Hepatocyte (in vitro differentiated cells): ENCODE data around the gene NFKB2. TPM values are rescaled to one million over a fixed set of nuclear protein-coding genes. Genes with fewer than 3 reads are reported as not detected.

Source experiments
- DNase-seq: peaks from one replicate; pipeline ENCODE4 v3.0.0-alpha.2; 2016; ENCODE audit warnings: low spot score
- H2AFZ ChIP-seq: fragments of 200-600 bp; sonication (generic); 2 replicates; pipeline ENCODE4 v1.6.0; 2016; ENCODE audit warnings: antibody characterized with exemption, mild to moderate bottlenecking
- H3K27ac ChIP-seq: fragments of 200-600 bp; sonication (generic); 2 replicates; pipeline ENCODE4 v1.5.1; 2016; ENCODE audit warnings: mild to moderate bottlenecking
- H3K27me3 ChIP-seq: fragments of 200-600 bp; sonication (generic); 2 replicates; pipeline ENCODE4 v1.6.1; 2016
- H3K36me3 ChIP-seq: fragments of 200-600 bp; sonication (generic); replicated peaks from 2 replicates; pipeline ENCODE4 v1.5.1; 2016; ENCODE audit warnings: low read depth; ENCODE audit not compliant: insufficient read depth
- H3K4me1 ChIP-seq: fragments of 200-600 bp; sonication (generic); 2 replicates; pipeline ENCODE4 v1.5.1; 2016; ENCODE audit warnings: mild to moderate bottlenecking, moderate library complexity; ENCODE audit not compliant: insufficient read depth
- H3K4me2 ChIP-seq: fragments of 200-600 bp; sonication (generic); 2 replicates; pipeline ENCODE4 v1.6.0; 2016
- H3K4me3 ChIP-seq: fragments of 200-600 bp; sonication (generic); 2 replicates; pipeline ENCODE4 v1.5.1; 2016; ENCODE audit warnings: mild to moderate bottlenecking
- H3K79me2 ChIP-seq: fragments of 200-600 bp; sonication (generic); 2 replicates; pipeline ENCODE4 v1.6.0; 2017; ENCODE audit warnings: mild to moderate bottlenecking
- H3K9me2 ChIP-seq: fragments of 200-600 bp; sonication (generic); replicated peaks from 2 replicates; pipeline ENCODE4 v1.6.0; 2017; ENCODE audit warnings: mild to moderate bottlenecking; ENCODE audit not compliant: insufficient read depth
- H3K9me3 ChIP-seq: fragments of 200-600 bp; sonication (generic); 2 replicates; pipeline ENCODE4 v1.5.1; 2016; ENCODE audit warnings: low read depth, mild to moderate bottlenecking
- H4K20me1 ChIP-seq: fragments of 200-600 bp; sonication (generic); 2 replicates; pipeline ENCODE4 v1.6.0; 2016; ENCODE audit warnings: mild to moderate bottlenecking; ENCODE audit not compliant: insufficient read depth, poor library complexity, severe bottlenecking
- EZH2 ChIP-seq: fragments of 200-600 bp; sonication (generic); IDR thresholded peaks from 2 replicates; pipeline ENCODE4 v1.6.1; 2016; ENCODE audit warnings: antibody characterized with exemption, mild to moderate bottlenecking, borderline replicate concordance
- EZH2phosphoT487 ChIP-seq: fragments of 200-600 bp; sonication (generic); IDR thresholded peaks from one replicate; pipeline ENCODE4 v1.6.1; 2018; ENCODE audit warnings: antibody characterized with exemption, mild to moderate bottlenecking, low read depth, moderate library complexity; ENCODE audit not compliant: unreplicated experiment, severe bottlenecking
- WGBS: methylation state at CpG from one replicate; pipeline ENCODE4 v1.1.6; 2016; ENCODE audit warnings: low lambda C conversion rate; ENCODE audit errors: missing lambda C conversion rate; 5-methylcytosine and 5-hydroxymethylcytosine counted together
- polyA plus RNA-seq: library from polyadenylated mRNA; unstranded; fragments of >200 nt; fragmentation: Nextera tagmentation; extraction: Ambion mirVana; gene quantifications from 2 replicates; pipeline ENCODE4 v1.2.1, GENCODE V29; 2016
- total RNA-seq: library from RNA; depleted of rRNA; stranded (reverse); fragments of >200 nt; gene quantifications from 2 replicates; pipeline ENCODE4 v1.2.3, GENCODE V29; 2014
- TF ChIP-seq, protein P1 (sequence below): fragments of 200-600 bp; sonication (generic); IDR thresholded peaks from 2 replicates; pipeline ENCODE4 v1.5.1; 2016; ENCODE audit warnings: antibody characterized with exemption, mild to moderate bottlenecking; ENCODE audit not compliant: poor library complexity

The NFKB2 gene
- total and polyA plus RNA-seq, 2 experiments from 2014 or later, result 23.2 to 27.4 TPM

DNA sequence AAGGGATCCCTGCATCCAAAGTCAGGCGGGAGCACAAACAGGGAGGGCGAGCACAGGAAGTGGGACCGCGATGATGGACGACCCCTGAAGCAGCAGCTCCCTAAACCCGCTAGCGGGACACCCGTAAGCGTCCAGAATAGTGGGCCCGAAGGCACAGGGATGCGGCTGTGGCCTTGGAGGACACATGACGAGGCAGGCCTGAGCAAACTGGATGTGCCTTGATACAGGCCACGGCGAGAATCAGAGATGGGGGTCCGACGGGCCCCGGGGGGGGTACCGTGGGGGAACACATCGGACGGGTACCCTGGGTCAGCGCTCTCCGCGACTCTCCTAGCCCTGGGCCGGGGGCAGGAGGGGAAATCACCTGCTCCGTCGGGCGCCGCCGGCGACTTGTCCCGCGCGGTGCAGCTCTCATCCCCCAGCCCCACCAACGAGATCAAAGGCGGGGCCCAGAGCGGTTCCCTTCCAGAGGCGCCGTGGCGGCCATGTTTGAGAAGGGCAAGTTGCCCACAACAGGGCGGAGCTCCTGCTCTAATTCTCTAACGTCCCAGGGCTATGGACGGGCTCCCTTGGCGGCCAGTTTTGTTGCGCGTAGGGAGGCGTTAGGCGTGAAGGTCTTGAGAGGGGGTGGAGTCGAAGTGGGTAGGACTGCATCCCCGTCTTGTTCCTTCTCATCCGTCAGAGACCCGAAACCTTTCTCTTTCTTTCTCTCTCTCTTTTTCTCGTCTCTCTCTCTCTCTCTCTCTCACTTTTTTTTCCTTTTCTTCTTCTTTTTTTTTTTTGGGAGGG, 36.9 kb downstream of the NFKB2 start, which contains the start of gene CUEDC2:
Gene CUEDC2 (minus strand): TSS at position 413 of the 789 bp plus-strand sequence. CDS start 7,386 bp downstream, outside the sequence.
- H2AFZ ChIP-seq, result peak within 1 kb of the TSS; percentile 98
- H4K20me1 ChIP-seq, result no peaks in the 10 kb centered on the region
- WGBS, result 2% methylated on average over 39 of the region's 52 CpGs
- TF ChIP-seq EZH2 (no peak), EZH2phosphoT487 (no peak)
- TF ChIP-seq, protein P1, sequence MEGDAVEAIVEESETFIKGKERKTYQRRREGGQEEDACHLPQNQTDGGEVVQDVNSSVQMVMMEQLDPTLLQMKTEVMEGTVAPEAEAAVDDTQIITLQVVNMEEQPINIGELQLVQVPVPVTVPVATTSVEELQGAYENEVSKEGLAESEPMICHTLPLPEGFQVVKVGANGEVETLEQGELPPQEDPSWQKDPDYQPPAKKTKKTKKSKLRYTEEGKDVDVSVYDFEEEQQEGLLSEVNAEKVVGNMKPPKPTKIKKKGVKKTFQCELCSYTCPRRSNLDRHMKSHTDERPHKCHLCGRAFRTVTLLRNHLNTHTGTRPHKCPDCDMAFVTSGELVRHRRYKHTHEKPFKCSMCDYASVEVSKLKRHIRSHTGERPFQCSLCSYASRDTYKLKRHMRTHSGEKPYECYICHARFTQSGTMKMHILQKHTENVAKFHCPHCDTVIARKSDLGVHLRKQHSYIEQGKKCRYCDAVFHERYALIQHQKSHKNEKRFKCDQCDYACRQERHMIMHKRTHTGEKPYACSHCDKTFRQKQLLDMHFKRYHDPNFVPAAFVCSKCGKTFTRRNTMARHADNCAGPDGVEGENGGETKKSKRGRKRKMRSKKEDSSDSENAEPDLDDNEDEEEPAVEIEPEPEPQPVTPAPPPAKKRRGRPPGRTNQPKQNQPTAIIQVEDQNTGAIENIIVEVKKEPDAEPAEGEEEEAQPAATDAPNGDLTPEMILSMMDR, result no peak
- H3K9me2 ChIP-seq, result no peaks in the 10 kb centered on the region
- peak within 1 kb of the TSS; percentile 78 for H3K27ac ChIP-seq
- peak within 1 kb of the TSS; percentile 80 for H3K4me3 ChIP-seq
- peak; percentile 97 for DNase-seq
- no peaks in the 10 kb centered on the region for H3K27me3 ChIP-seq
- H3K79me2 ChIP-seq, result peaks cover 16% of the 10 kb centered on the region
- H3K9me3 ChIP-seq, result no peaks in the 10 kb centered on the region
- no peaks in the 10 kb centered on the region for H3K36me3 ChIP-seq
- H3K4me1 ChIP-seq, result peaks cover 27% of the 10 kb centered on the region
- H3K4me2 ChIP-seq, result peak within 1 kb of the TSS; percentile 78

DNA sequence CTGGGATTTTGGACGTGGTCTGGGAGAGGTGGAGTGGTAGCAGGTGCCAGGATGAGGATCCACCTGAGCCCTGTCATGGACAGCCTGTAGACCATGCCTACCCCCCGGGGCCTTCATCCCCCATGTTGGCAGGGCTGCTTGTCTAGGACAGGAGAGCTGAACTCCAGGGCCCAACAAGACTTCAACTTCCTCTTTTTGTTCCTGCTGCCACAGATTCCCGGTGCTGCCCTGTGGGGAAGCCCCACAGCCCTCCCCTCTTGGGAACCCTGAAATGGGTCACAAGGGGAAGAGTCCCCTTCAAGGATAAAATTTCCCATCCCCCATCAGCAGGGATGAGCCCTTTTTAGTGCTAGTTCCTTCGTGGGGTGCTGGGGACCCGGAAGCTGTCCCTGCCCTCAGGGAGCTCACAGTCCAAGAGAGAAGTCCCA, 38.1 kb downstream of the NFKB2 start:
- WGBS, result 83% methylated on average over 5 of the region's 5 CpGs
- TF ChIP-seq, protein P1, result no peak
- no peak for TF ChIP-seq EZH2
- no peak for TF ChIP-seq EZH2phosphoT487
- no peak overlapping the region for H3K4me2 ChIP-seq
- H4K20me1 ChIP-seq, result no peaks in the 10 kb centered on the region
- H3K27ac ChIP-seq, result peak overlapping the region; percentile 23
- peaks cover 27% of the 10 kb centered on the region for H3K4me1 ChIP-seq
- H3K4me3 ChIP-seq, result no peak overlapping the region
- H3K36me3 ChIP-seq, result no peaks in the 10 kb centered on the region
- H2AFZ ChIP-seq, result no peak overlapping the region
- DNase-seq, result peak; percentile 3
- no peaks in the 10 kb centered on the region for H3K27me3 ChIP-seq
- no peaks in the 10 kb centered on the region for H3K9me3 ChIP-seq
- no peaks in the 10 kb centered on the region for H3K9me2 ChIP-seq
- H3K79me2 ChIP-seq, result peaks cover 16% of the 10 kb centered on the region

DNA sequence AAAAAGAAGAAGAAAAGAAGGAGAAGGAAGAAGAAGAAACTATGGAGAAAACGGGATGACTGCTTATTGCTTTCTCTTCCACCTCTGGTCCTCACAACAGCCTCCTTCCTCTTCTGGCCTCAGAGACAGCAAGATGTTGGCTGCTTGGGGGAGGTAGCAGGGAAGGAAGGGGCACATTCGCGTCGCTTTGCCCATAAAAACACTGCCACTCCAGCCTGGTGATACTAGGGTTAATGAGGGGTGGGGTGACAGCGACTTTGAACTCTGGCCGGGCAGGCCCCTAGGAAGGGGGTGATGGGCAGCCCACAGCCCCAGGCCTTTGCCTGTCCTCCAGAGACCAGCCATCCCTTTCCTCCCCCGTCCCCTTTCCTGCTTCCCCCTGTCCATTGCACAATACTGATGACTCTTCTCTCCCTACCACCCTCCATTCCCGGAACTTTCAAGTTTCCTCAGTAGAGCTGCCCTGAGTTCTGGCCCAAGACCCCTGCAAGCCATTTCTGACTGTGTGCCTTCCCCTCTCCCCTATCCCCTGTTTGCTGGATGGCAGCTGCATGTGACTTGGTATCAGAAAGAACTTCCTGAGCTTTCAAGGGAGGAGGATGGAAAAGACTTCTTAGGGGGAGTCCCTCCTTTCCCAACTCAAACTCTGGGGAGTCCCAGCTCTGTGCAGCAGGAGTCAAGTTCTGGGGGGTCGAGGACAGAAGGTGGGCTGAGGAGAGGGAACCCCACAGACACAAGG, 39.1 kb downstream of the NFKB2 start:
- Histone ChIP-seq H4K20me1 (no peaks in the 10 kb centered on the region), H3K36me3 (no peaks in the 10 kb centered on the region), H3K4me1 (peaks cover 27% of the 10 kb centered on the region), H3K4me2 (peak overlapping the region; percentile 71), H3K9me3 (no peaks in the 10 kb centered on the region), H2AFZ (peak overlapping the region; percentile 74), H3K27ac (peak overlapping the region; percentile 90), H3K9me2 (no peaks in the 10 kb centered on the region), H3K79me2 (peaks cover 16% of the 10 kb centered on the region), H3K27me3 (no peaks in the 10 kb centered on the region), H3K4me3 (no peak overlapping the region)
- no peak for TF ChIP-seq EZH2phosphoT487
- DNase-seq, result peak; percentile 66
- 33% methylated on average over 9 of the region's 9 CpGs for WGBS

DNA sequence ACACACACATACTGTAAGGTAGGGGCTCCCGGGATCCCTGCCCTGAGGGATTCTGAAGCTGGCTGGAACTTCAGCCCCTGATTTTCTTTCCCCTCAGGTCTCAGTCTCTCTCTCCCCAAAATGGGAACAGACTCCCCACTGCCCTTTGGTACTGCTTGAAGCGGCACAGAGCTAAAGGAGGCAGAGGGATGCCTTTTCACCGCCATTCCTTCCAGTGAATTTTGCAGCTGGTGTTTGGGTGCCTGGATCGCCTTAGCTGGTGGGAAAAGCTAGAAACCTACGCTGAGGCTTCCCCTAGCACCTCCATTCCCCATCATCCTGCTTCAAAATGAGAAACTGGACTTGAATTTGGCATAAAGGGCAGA, 39.6 kb downstream of the NFKB2 start:
- WGBS, result 47% methylated on average over 5 of the region's 5 CpGs
- H3K36me3 ChIP-seq, result no peaks in the 10 kb centered on the region
- peak overlapping the region; percentile 71 for H3K4me2 ChIP-seq
- no peaks in the 10 kb centered on the region for H3K9me3 ChIP-seq
- H3K79me2 ChIP-seq, result peaks cover 16% of the 10 kb centered on the region
- H3K4me1 ChIP-seq, result peaks cover 27% of the 10 kb centered on the region
- peak overlapping the region; percentile 90 for H3K27ac ChIP-seq
- no peaks in the 10 kb centered on the region for H3K27me3 ChIP-seq
- H3K9me2 ChIP-seq, result no peaks in the 10 kb centered on the region
- peak; percentile 3 for DNase-seq
- peak overlapping the region; percentile 74 for H2AFZ ChIP-seq
- TF ChIP-seq EZH2phosphoT487 (no peak), EZH2 (no peak)
- TF ChIP-seq, protein P1, result no peak
- H3K4me3 ChIP-seq, result no peak overlapping the region
- H4K20me1 ChIP-seq, result no peaks in the 10 kb centered on the region
